Fibroblast of the conjunctiva (primary cell): ENCODE results near the gene PLCD1.
"Not testable (repeated sequence)": the region's sequence is repeated elsewhere in the genome, so short reads cannot be mapped to it uniquely, and the experiment has no call there.

Experiments used
- DNase-seq: peaks from one replicate; pipeline ENCODE4 v3.0.0-alpha.2; 2010; ENCODE audit warnings: low read depth

Gene PLCD1

DNA sequence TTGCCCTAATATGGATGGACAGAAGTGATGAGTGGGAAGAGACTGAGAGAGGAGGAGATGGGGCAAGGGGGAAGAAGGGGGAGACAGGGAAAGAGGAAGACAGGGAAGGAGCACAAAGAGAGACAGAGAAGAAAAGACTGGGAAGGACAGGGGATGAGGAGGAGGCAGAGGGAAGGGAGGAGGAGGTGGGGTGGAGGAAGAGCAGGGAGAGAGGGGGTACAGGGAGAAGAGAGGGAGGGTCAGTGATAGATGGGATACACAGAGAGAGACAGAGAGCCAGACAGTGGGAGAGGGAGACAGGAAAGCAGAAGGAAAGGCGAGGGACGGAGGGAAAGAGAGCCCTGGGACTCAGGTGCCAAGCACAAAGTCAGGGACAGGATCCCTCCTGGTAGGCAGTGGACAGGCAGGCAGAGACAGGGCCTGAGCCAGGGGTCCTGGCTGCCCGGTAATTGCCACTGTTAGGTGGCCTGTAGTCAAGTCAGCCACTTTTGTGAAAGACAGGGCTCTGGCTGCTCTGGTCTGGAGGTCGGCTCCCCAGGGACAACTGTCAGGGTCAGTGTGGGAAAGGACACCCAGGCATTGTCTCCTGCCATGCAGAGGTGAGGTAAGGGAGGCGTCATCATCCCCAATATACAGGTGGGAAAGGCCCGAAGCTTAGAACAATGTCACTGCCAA is 29.1 kb downstream of the PLCD1 start:
- no peak for DNase-seq

DNA sequence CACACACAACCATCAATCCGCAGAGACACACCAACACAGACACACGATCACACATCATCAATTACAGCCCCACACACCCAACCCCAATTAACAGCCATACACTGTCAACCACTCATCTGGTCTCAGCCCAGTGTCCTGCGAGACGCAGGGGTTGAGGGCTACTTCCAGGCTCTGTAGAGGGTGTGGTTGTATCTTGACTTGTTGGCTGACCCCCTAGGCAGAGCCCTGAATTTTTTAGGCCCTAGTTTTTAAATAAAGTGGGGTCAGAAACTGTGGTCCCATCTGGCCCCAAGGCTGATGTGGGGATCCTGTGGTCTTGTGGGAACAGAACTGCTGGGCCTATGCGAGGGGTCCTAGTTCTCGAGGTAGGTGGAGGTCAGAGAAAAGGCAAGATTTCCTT is 29.6 kb downstream of the PLCD1 start:
- no peak for DNase-seq

DNA sequence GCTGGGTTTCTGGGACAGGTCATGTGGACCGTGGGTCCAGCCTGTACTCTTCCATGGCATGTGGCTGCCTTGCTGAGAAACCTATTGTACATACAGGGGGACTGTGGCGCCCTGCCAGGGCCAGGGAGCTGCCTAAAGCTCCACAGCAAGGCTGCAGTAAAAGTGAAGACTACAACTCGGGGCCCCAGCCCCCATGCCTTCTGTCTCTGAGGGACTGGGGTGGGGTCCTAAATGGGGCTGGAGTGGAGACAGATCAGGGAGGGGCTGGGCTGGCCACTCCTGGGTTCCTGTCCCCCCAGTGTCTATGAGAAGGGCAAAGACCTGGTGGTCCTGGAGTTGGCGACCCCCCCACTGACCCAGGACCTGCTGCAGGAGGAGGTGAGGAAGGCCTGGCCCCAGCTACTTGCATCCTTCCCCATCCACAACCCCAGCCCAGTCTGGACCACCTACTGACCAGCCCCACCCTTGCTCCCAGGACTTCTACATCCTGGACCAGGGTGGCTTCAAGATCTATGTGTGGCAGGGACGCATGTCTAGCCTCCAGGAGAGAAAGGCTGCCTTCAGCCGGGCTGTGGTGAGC is 31.6 kb downstream of the PLCD1 start:
- DNase-seq: no peak

DNA sequence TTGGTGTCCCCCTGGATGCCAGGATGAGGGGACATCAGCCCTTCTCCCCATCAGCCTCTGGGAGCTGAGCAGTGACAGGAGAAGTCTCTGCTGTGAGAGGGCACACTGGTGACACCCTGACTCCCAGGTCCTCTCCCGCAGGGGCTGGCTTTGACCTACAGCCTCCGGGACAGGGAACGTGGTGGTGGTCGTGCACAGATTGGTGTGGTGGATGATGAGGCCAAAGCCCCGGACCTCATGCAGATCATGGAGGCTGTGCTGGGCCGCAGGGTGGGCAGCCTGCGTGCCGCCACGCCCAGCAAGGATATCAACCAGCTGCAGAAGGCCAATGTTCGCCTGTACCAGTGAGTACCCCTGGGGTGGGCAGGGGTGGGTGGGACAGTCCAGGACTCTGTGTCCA is 32.1 kb downstream of the PLCD1 start:
- DNase-seq: no peak

DNA sequence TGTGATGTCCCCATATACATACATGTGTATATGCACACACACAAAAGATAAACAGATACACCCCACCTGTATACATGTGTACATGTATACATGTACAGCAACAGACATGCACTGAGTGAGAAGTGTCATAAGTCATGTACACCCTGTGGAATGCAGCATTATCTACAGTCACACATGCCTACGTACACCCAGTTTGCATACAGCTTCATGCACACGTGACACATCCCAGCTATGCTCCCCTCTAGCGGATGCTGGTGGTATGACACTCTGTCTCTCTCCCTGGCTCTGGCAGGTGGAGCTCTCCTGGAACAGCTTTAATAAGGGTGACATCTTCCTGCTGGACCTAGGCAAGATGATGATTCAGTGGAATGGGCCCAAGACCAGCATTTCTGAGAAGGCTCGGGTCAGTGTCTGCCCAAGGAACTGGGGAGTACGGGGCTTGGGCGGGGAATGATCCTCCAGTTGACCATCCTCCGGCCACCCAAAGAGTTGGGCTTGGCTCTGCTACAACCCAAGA is 32.6 kb downstream of the PLCD1 start:
- DNase-seq: peak; percentile 57

DNA sequence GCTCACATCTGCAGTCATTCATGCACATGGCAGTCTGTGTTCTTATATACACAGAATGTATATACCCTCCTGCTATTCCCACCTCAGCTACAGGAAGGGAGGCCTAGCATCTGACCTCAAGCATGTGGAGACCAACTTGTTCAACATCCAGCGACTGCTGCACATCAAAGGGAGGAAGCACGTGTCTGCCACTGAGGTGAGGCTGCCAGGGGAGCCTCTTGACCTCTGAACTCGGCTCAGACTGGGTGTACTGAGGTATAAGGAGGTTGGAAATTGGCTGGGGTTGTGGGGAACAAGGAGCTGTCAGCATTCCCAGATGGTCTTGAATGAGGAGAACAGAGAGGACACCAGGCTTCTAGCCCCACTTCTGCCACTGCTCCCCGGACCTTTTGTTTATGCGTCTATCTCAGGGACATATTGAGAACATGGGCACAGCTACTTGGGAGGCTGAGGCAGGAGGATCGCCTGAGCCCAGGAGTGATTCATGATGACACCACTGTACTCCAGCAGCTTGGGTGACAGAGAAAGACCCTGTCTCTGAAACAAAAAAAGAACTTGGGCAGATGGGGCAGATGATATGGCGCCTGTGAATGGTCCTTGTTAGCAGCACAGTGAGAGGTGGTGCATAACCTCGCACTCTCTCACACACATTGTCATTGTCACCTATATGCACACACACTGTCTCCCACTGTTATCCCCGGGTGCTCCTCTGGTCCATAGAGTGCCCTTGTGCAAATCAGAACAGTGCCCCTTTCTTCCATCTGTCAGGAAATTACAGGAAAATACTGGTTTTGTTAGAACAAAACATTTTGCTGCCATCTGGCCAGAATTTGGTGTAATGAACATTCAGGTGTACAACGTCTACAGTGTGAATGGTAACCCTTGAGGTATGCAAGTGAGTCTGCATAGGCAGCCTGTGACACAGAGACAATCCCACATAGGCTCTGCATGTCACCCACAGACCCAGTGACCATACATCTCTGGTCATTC is 33.5 kb downstream of the PLCD1 start:
- no peak for DNase-seq

DNA sequence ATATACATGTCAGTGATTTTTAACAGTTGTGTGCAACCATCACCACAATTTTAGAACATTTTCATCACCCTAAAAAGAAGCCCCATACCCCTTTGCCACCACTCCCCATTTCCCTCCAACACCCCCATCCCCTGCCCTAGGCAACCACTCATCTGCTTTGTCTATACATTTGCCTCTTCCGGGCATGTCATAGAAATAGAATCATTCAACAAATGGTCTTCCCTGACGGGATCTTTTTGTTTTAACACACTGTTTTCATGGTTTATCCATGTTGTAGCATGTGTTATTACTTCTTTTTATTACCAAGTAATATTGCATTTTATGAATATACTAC is 34.8 kb downstream of the PLCD1 start:
- no peak for DNase-seq

DNA sequence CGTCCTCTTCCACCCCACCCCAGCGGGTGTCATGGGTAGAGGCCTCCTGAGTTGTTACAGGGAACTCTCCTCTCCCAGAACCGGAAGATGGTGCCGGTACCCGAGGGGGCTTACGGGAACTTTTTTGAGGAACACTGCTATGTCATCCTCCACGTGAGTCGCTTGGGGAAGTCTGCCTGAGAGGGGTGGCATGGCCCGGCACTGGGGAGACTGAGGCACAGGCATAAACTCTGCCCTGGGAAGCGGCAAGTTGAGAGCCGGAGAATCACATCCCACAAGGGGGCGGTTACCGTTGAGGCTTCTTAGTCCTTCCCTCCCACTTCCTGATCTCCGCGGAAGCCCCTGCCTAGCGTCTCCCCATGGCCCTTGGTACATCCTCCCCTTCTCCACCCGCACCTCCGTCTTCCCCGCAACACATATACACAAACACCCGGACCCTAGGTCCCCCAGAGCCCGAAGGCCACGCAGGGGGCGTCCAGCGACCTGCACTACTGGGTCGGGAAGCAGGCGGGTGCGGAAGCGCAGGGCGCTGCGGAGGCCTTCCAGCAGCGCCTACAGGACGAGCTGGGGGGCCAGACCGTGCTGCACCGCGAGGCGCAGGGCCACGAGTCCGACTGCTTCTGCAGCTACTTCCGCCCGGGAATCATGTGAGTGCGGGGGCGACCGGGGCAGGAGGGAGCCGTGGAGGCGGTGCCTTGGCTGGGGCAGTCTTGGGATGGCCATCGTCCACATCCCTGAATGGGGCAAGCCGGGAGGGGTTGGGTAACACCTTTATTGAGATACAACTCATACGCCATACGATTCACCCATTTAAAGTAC is 35.4 kb downstream of the PLCD1 start:
- DNase-seq: peak; percentile 74

DNA sequence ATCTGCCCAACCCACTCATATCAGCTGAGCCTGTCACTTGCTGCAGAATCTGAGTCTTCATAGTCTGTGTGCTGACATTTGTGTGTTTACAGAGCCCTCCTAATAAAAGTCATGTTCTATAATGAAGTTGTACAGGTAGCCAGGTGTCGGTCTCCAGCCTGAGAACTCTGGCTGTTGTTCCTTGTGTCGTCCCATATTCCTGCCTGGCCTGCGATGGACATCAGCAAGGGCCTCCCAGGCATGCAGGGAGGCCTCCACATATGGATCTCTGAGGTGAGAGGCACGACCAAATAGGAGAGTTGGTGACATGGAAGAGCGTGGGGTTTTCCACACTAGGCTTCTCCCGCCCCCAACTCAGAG is 36.0 kb downstream of the PLCD1 start:
- no peak for DNase-seq

DNA sequence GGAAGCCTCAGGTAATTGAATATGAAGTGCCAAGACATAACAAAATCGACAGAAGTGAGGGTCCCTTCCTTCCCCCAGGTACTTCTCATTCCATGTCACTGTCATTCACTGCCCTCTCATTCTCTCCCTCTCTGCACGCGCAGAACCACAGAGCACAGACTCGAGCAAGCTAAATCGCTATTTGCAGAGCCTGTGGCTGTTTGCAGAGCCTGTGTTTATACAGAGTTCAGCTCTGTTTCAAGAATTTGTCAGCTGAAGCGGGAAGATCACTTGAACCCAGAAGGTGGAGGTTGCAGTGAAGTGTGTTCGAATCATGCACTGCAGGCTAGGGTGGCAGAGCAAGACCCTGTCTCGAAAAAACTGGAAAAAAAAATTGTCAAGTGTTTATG is 36.4 kb downstream of the PLCD1 start:
- no peak for DNase-seq

DNA sequence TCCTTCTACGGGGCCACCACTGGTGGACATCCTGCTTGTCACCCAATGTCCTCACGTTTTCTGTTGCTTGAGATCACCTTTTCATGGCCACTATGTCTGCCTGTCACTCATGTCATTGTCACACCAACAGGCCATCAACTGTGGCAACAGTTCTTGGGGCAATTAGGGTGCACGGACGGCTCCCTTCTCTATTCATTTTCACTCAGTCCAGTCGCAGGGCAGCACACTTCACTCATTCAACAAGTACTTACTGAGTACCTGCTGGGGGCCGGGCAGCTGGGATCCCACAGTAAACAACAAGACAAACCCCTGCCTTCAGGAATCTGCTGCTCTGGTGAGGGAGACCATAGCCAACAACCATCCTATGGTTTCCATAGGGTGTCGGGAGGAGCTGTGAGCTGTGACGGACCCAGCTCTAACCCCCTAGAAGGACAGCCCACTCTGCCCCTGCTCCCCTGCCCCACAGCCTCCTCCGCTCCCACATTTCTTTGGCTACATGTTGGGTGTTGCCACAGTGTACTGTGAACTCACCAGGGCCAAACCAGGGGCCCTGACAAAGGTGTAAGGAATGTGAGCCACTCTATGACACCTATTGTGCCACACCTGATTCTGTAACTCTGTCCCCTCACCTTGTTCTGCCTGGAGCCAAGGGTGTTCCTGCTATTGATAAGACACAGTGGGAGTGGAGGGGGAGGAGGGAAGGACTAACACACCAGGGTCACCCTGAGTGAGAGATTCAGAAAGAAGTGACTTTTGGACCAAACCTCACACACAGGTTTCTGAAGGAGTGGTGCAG is 37.0 kb downstream of the PLCD1 start:
- DNase-seq: no peak

DNA sequence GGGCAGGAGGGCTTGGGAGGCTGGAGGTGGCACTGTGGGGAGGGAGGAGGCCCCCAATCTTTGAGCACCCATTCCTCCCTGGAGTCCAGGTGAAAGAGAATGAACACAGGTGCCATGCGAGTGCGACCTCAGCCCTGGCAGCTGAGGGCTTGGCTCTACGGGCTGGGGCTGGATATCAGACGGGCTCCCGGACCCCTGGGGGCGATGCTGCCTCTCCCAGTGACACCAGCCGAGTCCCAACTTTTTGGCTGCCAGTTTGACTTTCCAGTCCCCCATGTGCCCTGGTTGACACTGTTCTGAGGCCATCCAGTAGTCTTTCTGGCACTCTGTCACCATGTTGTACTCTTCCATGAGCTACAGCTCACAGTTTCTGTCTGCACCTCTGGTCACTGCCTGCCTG is 37.6 kb downstream of the PLCD1 start:
- no peak for DNase-seq

DNA sequence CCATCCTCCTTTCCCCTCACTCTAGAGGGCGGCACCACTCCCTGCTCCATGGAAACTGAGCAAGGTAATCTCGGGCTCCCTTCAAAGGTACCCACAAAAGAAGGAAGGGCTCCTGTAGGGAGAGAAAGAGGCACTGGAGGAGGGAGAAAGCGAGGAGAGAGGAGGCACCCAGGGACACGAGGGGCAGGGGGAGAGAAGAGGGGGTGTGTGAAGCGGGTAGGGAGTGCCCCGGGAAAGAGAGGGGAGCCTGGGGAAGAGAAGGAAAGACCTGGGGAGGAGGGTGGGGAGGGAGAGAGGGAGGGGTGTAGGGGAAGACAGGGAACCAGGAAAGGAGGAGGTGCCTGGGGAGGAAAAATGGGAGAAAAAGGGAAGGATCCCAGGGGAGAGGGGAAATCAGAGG is 38.3 kb downstream of the PLCD1 start:
- DNase-seq: no peak

DNA sequence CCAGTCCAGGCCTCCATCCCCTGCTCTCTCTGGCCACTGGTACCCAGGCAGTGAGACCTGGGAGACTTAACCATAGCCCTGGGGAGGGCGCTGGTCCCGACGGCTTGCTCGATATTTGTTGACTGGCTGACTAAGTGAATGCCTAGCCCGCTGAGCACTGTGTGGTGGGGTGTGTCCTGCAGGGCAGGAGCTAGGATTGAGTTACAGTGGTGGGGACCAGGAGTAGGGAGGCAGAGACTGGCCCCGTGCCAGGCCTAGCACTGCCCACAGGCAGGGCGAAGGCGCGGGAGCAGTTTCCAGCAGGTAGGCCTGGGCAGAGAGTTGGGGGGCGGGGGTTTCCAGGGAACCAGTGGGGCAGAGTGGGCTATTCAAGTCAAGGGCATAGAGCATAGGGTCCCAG is 38.9 kb downstream of the PLCD1 start, which contains the start of gene VILL:
Gene VILL (plus strand): TSS at position 260 of the 400 bp plus-strand sequence. CDS start 2,887 bp downstream, outside the sequence.
- no peak for DNase-seq

DNA sequence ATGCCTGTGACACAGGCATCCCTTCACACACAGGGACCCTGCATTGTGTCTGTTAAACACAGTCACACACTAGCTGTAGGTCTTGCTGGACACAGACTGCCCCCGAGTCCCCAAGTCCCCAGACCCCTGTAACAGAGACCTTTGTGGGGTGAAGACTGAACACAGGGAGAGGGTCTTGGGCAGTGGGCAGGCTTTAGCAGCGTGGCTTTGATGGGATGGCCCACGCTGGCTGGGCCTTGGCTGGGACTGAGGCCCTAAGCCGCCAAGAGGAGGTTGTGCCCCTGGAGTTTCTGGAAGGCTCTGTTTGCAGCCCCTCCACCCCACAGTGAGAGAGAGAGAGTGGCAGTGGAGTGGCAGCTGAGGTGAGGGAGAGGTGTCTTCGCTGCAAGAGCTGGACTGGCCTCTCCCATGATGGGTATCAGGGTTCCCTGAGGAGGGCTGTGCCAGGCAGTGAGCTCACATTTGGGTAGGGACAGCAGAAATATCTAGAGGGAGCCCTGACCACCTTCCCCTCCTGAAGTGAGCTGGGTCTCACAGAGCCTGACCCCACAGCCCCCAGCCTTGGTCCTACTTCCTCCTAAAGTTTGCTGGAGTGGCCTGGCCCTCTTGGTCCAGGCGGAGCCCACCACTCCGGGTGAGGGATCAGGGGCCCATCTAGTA is 39.5 kb downstream of the PLCD1 start:
- DNase-seq: no peak

DNA sequence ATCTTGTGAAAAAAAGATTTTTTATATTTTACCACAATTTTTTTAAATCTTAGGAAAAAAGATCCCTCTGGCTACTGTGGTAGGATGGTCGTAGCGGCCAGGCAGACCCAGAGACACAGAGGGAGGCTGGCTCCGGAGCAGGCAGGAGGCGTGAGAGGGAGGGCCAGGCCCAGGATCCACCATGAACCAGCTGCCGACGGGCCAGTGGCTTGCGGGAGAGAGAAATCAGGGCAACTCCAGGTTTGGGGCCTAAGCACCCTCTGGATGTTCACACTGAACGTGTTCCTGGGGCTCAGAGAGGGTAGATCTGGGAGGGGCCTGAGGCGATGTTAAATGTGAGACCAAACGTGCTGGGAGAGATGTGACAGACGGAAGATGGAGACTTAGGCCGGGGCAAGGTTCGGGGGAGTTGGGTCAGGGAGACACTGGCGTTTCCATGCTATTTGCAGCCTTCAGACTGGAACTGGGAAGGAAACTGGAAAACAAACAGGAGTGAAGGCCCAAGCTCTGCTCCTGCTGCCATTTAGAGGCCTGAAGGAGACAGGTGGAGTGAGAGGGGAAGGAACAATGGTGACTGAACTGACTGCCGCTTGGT is 40.4 kb downstream of the PLCD1 start:
- no peak for DNase-seq

DNA sequence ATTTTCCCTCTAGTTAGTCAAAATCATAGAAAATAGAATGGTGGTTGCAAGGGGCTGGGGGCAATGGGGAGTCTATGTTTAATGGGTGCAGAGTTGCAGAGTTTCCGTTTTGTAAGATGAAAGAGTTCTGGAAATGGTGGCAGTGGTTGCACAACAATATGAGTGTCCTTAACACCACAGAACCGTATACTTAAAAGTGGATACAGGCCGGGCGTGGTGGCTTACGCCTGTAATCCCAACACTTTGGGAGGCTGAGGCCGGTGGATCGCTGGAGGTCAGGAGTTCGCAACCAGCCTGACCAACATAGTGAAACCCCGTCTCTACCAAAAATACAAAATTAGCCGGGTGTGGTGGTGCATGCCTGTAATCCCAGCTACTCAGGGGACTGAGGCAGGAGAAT is 41.1 kb downstream of the PLCD1 start:
- not testable (repeated sequence) for DNase-seq

DNA sequence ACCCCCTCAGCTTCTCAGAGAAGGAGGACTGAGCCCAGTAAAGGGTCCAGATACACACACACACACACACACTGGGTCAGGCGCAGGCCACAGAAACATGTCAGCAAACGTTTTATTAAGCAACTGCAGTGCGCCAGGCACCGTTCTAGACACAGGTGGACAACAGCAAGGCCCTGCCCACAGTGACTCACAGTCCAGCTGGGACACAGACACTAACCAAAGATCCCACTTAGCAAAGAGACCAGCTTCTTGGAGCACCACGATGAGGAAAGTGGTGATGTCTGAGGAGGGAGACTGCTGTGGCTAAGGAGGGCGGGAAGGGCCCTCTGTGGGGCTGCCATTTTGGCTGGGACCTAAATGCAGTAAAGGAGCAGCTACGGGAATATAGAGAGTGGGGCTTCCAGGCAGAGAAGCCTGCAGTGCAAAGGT is 41.7 kb downstream of the PLCD1 start:
- no peak for DNase-seq

DNA sequence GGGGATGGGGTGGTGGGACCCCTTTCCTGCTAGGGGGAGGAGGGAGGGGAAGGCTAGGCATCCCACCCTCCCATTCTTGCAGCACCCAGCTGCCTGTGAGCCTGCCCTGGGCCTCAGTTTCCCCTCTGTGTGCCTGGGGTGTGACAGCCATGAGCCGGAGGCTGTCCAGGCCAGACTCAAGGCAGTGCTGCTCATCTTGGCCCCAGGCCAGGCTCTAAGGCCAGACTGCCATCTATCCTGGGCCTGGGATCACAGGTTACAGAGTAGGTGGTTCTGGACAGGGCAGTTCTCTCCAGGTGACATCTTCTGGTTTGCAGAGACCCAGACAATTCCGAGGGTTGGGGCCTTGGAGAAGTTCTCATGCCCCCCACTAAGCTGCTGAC is 42.1 kb downstream of the PLCD1 start:
- no peak for DNase-seq
